HCT116 (cell line): ENCODE data around the gene TNFRSF18. TPM values are rescaled to one million over a fixed set of nuclear protein-coding genes. Genes with fewer than 3 reads are reported as not detected.

ENCODE experiments used
- ATAC-seq: fragments of 200-7000 bp; cut with Tn5 transposase; 2 replicates; pipeline ENCODE4 v1.9.1; 2020; ENCODE audit warnings: mild to moderate bottlenecking, moderate library complexity
- BruUV-seq: library from RNA; stranded (reverse); fragments of 400-500 nt; replicated peaks from 2 replicates; lab custom pipeline; 2021; lab: Mats Ljungman, UMichigan
- CTCF ChIA-PET: fragments of 300-600 bp; sonication (Branson Sonifier 250); formaldehyde crosslinking; loops from one replicate; lab custom pipeline; 2021; ENCODE audit warnings: antibody characterized with exemption; lab: Charles Lee
- POLR2A ChIA-PET: fragments of 300-600, 350-600 bp; sonication (Branson Sonifier 250); formaldehyde crosslinking; loops from one replicate; lab custom pipeline; 2021; ENCODE audit warnings: antibody characterized with exemption; lab: Charles Lee
- RAD21 ChIA-PET, 2 experiments: fragments of 300-600 bp; sonication (Branson Sonifier 250); formaldehyde crosslinking; loops; one replicate each; lab custom pipeline; 2023; ENCODE audit warnings: low total read pairs in 2 of 2; ENCODE audit not compliant: uncharacterized antibody in 2 of 2, unreplicated experiment in 2 of 2, low non-redundant PET in 1 of 2; lab: Charles Lee
- DNase-seq: peaks from one replicate; pipeline ENCODE4 v3.0.0-alpha.2; 2010; ENCODE audit warnings: low read depth, low spot score
- H2AFZ ChIP-seq: fragments of 200-600 bp; shearing (Covaris generic), sonication (generic); 2 replicates; pipeline ENCODE4 v1.6.1; 2017; ENCODE audit warnings: low read depth, mixed run types, mixed read lengths, antibody characterized with exemption, low read length; ENCODE audit not compliant: poor library complexity, severe bottlenecking
- H3K27ac ChIP-seq: 2 replicates; pipeline ENCODE4 v1.5.1; 2012; ENCODE audit warnings: low read depth, low read length
- H3K27me3 ChIP-seq: fragments of 200-600 bp; sonication (generic); 2 replicates; pipeline ENCODE4 v1.6.1; 2016; ENCODE audit warnings: mixed run types, low read length, mixed read lengths; ENCODE audit not compliant: insufficient read depth
- H3K36me3 ChIP-seq, 2 experiments: fragments of 200-500 bp in 1 of 2; fragments of 200-600 bp in 1 of 2; sonication (Bioruptor generic) in 1 of 2; sonication (generic) in 1 of 2; 2 replicates each; pipeline versions ENCODE4 v1.5.1 to v1.6.1; 2014 to 2016; ENCODE audit warnings: low read length in 2 of 2, inconsistent platforms in 1 of 2, mixed read lengths in 1 of 2, mixed run types in 1 of 2; ENCODE audit not compliant: insufficient read depth in 2 of 2, control insufficient read depth in 1 of 2
- H3K4me1 ChIP-seq, 2 experiments: fragments of 200-600 bp in 1 of 2; sonication (generic) in 1 of 2; 2 replicates each; pipeline versions ENCODE4 v1.5.1 to v1.6.1; 2012 to 2017; ENCODE audit warnings: low read length in 2 of 2, inconsistent platforms in 1 of 2, mild to moderate bottlenecking in 1 of 2, mixed read lengths in 1 of 2, mixed run types in 1 of 2, moderate library complexity in 1 of 2; ENCODE audit not compliant: insufficient read depth in 2 of 2, control insufficient read depth in 1 of 2
- H3K4me2 ChIP-seq: fragments of 200-600 bp; sonication (generic); 2 replicates; pipeline ENCODE4 v1.6.1; 2017; ENCODE audit warnings: mixed run types, low read length, mixed read lengths
- H3K4me3 ChIP-seq, 2 experiments: fragments of 200-600 bp in 1 of 2; sonication (generic) in 1 of 2; replicated peaks in 1 of 2; 2 replicates each; pipeline ENCODE4 v1.5.1; 2011 to 2016; ENCODE audit warnings: low read length in 2 of 2, control low read depth in 1 of 2, low read depth in 1 of 2, mild to moderate bottlenecking in 1 of 2, mixed read lengths in 1 of 2, mixed run types in 1 of 2
- H3K79me2 ChIP-seq: fragments of 200-600 bp; sonication (generic); 2 replicates; pipeline ENCODE4 v1.6.1; 2017; ENCODE audit warnings: mild to moderate bottlenecking, mixed run types, low read length, moderate library complexity, mixed read lengths; ENCODE audit not compliant: insufficient read depth
- H3K9ac ChIP-seq: fragments of 200-600 bp; sonication (generic); 2 replicates; pipeline ENCODE4 v1.6.1; 2016; ENCODE audit warnings: low read length, mixed read lengths
- H3K9me2 ChIP-seq: fragments of 200-600 bp; sonication (generic), shearing (Covaris generic); 2 replicates; pipeline ENCODE4 v1.6.1; 2017; ENCODE audit warnings: mixed run types, mild to moderate bottlenecking, moderate library complexity; ENCODE audit not compliant: insufficient read depth
- H3K9me3 ChIP-seq, 2 experiments: fragments of 200-500 bp in 1 of 2; fragments of 200-600 bp in 1 of 2; sonication (Bioruptor generic) in 1 of 2; sonication (generic) in 1 of 2; 2 replicates each; pipeline ENCODE4 v1.6.1; 2014 to 2017; ENCODE audit warnings: low read length in 2 of 2, mixed read lengths in 2 of 2, inconsistent platforms in 1 of 2, low read depth in 1 of 2, mild to moderate bottlenecking in 1 of 2, mixed run types in 1 of 2, moderate library complexity in 1 of 2; ENCODE audit not compliant: control insufficient read depth in 1 of 2, insufficient read depth in 1 of 2
- H4K20me1 ChIP-seq: fragments of 200-600 bp; sonication (generic), shearing (Covaris generic); 2 replicates; pipeline ENCODE4 v1.6.1; 2017; ENCODE audit warnings: mixed run types, mild to moderate bottlenecking, moderate library complexity; ENCODE audit not compliant: insufficient read depth
- CEBPB ChIP-seq: IDR thresholded peaks from 2 replicates; pipeline ENCODE4 v1.6.1; 2012; ENCODE audit warnings: low read depth
- EGR1 ChIP-seq: IDR thresholded peaks from 2 replicates; pipeline ENCODE4 v1.6.1; 2012; ENCODE audit warnings: low read depth
- EZH2 ChIP-seq: fragments of 200-600 bp; sonication (generic); IDR thresholded peaks from 2 replicates; pipeline ENCODE4 v1.6.1; 2017; ENCODE audit warnings: antibody characterized with exemption, mixed run types
- EZH2phosphoT487 ChIP-seq: fragments of 200-600 bp; IDR thresholded peaks from 2 replicates; pipeline ENCODE4 v1.6.1; 2018; ENCODE audit warnings: antibody characterized with exemption, borderline replicate concordance
- POLR2AphosphoS5 ChIP-seq: IDR thresholded peaks from 2 replicates; pipeline ENCODE4 v1.6.1; 2011; ENCODE audit warnings: mild to moderate bottlenecking, low read depth, low read length, moderate library complexity
- SIN3A ChIP-seq: IDR thresholded peaks from 2 replicates; pipeline ENCODE4 v1.6.1; 2012; ENCODE audit warnings: low read depth
- SP1 ChIP-seq: IDR thresholded peaks from 2 replicates; pipeline ENCODE4 v1.6.1; 2012; ENCODE audit warnings: low read depth
- ZFX ChIP-seq: fragments of 450-650 bp; IDR thresholded peaks from 2 replicates; pipeline ENCODE4 v1.6.1; 2017
- intact Hi-C: fragments of 100-400 bp; cut with micrococcal nuclease; formaldehyde crosslinking; loops from 2 replicates; pipeline ENCODE4 v1.10.0; 2022
- total RNA-seq: library from RNA; stranded (reverse); gene quantifications from one replicate; pipeline ENCODE4 v1.2.1, GENCODE V29; 2021; ENCODE audit not compliant: unreplicated experiment
- TF ChIP-seq, protein P1 (sequence below): IDR thresholded peaks from 2 replicates; pipeline ENCODE4 v1.6.1; 2012; ENCODE audit warnings: low read depth
- TF ChIP-seq, protein P2 (sequence below): IDR thresholded peaks from 2 replicates; pipeline ENCODE4 v1.6.1; 2011; ENCODE audit warnings: mild to moderate bottlenecking, low read length, moderate library complexity; ENCODE audit not compliant: insufficient replicate concordance; ENCODE audit errors: extremely low read depth
- TF ChIP-seq, protein P3 (sequence below), 3 experiments: fragments of 200-600 bp in 1 of 3; sonication (generic) in 1 of 3; IDR thresholded peaks in 2 of 3; conservative IDR thresholded peaks in 1 of 3; 2 replicates each; pipeline ENCODE4 v1.5.1; 2012 to 2017; ENCODE audit warnings: low read depth in 2 of 3, low read length in 2 of 3, antibody characterized with exemption in 1 of 3, borderline replicate concordance in 1 of 3, control low read depth in 1 of 3, mild to moderate bottlenecking in 1 of 3, mixed read lengths in 1 of 3, mixed run types in 1 of 3, moderate library complexity in 1 of 3; ENCODE audit not compliant: insufficient read depth in 1 of 3

TNFRSF18 gene
- total RNA-seq, 1 experiment from 2014 or later: 56.2 TPM

DNA sequence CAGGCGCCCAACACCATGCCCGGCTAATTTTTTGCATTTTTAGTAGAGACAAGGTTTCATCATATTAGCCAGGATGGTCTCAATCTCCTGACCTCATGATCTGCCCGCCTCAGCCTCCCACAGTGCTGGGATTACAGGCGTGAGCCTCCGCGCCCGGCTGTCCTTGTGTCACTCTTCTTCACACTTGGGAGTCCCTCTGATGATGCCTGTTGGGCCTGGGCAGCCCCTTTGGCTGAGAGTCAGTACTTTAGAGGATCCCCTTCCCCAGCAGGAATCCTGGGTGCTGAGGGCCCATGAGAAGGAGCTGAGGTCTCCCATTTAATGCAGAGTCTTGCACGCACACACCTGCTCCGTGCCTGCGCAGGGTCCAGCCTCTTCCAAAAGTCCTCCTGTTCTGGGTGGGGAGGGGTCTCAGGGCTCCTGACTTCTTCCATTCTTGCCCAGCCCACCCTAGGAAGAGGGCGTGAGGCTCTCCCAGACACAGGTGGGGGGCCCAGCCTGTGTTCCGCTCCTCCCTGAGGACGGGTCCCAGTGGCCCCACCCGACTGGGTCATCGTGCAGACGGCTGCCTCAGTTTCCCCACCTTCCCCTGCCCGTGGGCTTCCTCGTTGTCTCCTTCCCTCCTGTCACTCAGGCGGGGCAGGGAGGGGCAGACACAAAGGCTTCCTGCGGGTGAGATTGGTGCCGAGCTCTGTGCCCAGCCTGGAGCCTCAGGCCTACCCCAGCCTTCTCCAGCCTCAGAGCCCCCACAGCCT, 28.8 kb downstream of the TNFRSF18 start:
- Histone ChIP-seq H3K27me3 (no peaks in the 10 kb centered on the region), H3K4me2 (no peak overlapping the region), H3K9ac (no peak overlapping the region), H3K4me1 (peaks cover 2 to 9% of the 10 kb centered on the region in 2 experiments; a peak in 1 of 4 replicates), H3K9me3 (no peaks in the 10 kb centered on the region), H3K27ac (no peak overlapping the region), H3K4me3 (no peak overlapping the region), H3K9me2 (no peaks in the 10 kb centered on the region), H3K36me3 (no peaks in the 10 kb centered on the region), H2AFZ (no peak overlapping the region), H4K20me1 (no peaks in the 10 kb centered on the region), H3K79me2 (no peaks in the 10 kb centered on the region)
- no TSS peak for BruUV-seq
- ChIA-PET CTCF (no interaction called here), RAD21 (interaction anchor here in 1 of 2 experiments (0.6 kb wide), 1 partner anchor 328 kb away, joined by 3 read pairs; no protein-coding TSS in a partner anchor), POLR2A (no interaction called here)
- TF ChIP-seq, protein P1, sequence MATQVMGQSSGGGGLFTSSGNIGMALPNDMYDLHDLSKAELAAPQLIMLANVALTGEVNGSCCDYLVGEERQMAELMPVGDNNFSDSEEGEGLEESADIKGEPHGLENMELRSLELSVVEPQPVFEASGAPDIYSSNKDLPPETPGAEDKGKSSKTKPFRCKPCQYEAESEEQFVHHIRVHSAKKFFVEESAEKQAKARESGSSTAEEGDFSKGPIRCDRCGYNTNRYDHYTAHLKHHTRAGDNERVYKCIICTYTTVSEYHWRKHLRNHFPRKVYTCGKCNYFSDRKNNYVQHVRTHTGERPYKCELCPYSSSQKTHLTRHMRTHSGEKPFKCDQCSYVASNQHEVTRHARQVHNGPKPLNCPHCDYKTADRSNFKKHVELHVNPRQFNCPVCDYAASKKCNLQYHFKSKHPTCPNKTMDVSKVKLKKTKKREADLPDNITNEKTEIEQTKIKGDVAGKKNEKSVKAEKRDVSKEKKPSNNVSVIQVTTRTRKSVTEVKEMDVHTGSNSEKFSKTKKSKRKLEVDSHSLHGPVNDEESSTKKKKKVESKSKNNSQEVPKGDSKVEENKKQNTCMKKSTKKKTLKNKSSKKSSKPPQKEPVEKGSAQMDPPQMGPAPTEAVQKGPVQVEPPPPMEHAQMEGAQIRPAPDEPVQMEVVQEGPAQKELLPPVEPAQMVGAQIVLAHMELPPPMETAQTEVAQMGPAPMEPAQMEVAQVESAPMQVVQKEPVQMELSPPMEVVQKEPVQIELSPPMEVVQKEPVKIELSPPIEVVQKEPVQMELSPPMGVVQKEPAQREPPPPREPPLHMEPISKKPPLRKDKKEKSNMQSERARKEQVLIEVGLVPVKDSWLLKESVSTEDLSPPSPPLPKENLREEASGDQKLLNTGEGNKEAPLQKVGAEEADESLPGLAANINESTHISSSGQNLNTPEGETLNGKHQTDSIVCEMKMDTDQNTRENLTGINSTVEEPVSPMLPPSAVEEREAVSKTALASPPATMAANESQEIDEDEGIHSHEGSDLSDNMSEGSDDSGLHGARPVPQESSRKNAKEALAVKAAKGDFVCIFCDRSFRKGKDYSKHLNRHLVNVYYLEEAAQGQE: no peak
- no peak for TF ChIP-seq CEBPB
- no peak for TF ChIP-seq POLR2AphosphoS5
- no peak for TF ChIP-seq EGR1
- intact Hi-C loops: no loop called here
- DNase-seq (no peak), ATAC-seq (no peak)

DNA sequence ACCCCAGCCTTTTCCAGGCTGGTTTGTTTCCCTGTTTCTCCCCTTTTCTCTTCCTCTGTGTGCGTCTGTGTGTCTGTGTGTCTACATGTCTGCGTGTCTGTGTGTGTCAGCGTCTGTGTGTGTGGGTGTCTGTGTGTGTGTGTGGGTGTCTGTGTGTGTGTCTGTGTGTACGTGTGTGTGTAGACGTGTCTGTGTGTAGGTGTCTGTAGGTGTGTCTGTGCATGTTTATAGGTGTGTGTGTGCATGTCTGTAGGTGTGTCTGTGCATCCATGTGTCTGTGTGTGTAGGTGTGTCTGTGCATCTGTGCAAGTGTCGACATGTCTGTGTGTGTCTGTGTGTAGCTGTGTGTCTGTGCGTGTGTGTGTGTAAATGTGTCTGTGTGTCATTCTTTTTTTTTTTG, 29.5 kb downstream of the TNFRSF18 start:
- no peaks in the 10 kb centered on the region for H4K20me1 ChIP-seq
- CTCF ChIA-PET: no interaction called here
- H3K36me3 ChIP-seq: no peaks in the 10 kb centered on the region
- H3K27me3 ChIP-seq: no peaks in the 10 kb centered on the region
- RAD21 ChIA-PET: interaction anchor here (0.6 to 1.3 kb wide), 2 partner anchors 62 to 329 kb away, joined by 3 read pairs; no protein-coding TSS in a partner anchor
- H3K4me3 ChIP-seq: no peak overlapping the region
- POLR2A ChIA-PET: no interaction called here
- H2AFZ ChIP-seq: no peak overlapping the region
- no TSS peak for BruUV-seq
- no peak overlapping the region for H3K27ac ChIP-seq
- no peaks in the 10 kb centered on the region for H3K9me2 ChIP-seq
- no peak overlapping the region for H3K9ac ChIP-seq
- H3K4me1 ChIP-seq: peaks cover 2 to 14% of the 10 kb centered on the region in 2 experiments; a peak in 3 of 4 replicates
- no peak overlapping the region for H3K4me2 ChIP-seq
- no peaks in the 10 kb centered on the region for H3K79me2 ChIP-seq
- ATAC-seq (no peak), DNase-seq (no peak)
- no peaks in the 10 kb centered on the region for H3K9me3 ChIP-seq
- intact Hi-C loops: no loop called here
- TF ChIP-seq SIN3A (no peak), EGR1 (no peak), CEBPB (no peak), EZH2phosphoT487 (no peak), EZH2 (no peak), ZFX (no peak), SP1 (no peak)
- TF ChIP-seq, protein P2, sequence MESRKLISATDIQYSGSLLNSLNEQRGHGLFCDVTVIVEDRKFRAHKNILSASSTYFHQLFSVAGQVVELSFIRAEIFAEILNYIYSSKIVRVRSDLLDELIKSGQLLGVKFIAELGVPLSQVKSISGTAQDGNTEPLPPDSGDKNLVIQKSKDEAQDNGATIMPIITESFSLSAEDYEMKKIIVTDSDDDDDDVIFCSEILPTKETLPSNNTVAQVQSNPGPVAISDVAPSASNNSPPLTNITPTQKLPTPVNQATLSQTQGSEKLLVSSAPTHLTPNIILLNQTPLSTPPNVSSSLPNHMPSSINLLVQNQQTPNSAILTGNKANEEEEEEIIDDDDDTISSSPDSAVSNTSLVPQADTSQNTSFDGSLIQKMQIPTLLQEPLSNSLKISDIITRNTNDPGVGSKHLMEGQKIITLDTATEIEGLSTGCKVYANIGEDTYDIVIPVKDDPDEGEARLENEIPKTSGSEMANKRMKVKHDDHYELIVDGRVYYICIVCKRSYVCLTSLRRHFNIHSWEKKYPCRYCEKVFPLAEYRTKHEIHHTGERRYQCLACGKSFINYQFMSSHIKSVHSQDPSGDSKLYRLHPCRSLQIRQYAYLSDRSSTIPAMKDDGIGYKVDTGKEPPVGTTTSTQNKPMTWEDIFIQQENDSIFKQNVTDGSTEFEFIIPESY: no peak
- TF ChIP-seq, protein P3, sequence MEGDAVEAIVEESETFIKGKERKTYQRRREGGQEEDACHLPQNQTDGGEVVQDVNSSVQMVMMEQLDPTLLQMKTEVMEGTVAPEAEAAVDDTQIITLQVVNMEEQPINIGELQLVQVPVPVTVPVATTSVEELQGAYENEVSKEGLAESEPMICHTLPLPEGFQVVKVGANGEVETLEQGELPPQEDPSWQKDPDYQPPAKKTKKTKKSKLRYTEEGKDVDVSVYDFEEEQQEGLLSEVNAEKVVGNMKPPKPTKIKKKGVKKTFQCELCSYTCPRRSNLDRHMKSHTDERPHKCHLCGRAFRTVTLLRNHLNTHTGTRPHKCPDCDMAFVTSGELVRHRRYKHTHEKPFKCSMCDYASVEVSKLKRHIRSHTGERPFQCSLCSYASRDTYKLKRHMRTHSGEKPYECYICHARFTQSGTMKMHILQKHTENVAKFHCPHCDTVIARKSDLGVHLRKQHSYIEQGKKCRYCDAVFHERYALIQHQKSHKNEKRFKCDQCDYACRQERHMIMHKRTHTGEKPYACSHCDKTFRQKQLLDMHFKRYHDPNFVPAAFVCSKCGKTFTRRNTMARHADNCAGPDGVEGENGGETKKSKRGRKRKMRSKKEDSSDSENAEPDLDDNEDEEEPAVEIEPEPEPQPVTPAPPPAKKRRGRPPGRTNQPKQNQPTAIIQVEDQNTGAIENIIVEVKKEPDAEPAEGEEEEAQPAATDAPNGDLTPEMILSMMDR (IDR thresholded peaks at IDR 0.05 in 2 of 3, conservative IDR thresholded peaks at IDR 0.05 in 1 of 3; ENCODE audit: borderline replicate concordance in 1 of 3, insufficient read depth in 1 of 3, low read depth in 2 of 3, low read length in 2 of 3): no peak
